HG03575 (cell line): ENCODE data around the gene NCOR2.

Experiments
- ATAC-seq: cut with Tn5 transposase; IDR thresholded peaks from one replicate; pipeline ENCODE4 v1.9.1; 2021; ENCODE audit not compliant: unreplicated experiment, insufficient number of reproducible peaks, low FRiP score; ENCODE audit errors: extremely low read depth

NCOR2 gene

GRCh38 chr12:124579921-124580517 is 12.6 kb upstream of the NCOR2 start:
- no peak for ATAC-seq

- ATAC-seq, result no peak
These were observed 11.4 kb upstream of the NCOR2 start for GRCh38 chr12:124578854-124579253.

DNA sequence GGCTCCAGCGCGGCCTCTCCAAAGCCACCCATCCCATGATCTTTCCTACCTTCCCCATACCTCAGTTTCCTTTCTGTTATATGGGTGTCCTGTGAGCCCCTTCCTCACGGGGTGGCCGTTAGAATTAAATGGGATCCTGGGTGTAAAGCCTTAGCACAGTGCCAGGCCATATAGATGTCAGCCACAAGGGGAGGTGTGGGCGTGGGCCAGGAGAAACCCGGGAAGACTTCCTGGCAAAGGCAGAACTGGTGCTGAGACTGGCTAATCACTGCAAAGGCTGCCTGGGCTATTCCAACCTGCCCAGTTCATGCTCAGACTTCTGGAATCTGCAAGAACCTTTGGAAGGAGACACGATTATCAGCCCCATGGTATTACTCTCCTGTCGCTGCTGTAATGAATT is 11.0 kb upstream of the NCOR2 start:
- no peak for ATAC-seq

- ATAC-seq, result no peak
These were observed 10.6 kb upstream of the NCOR2 start for GRCh38 chr12:124577986-124578385.

- no peak for ATAC-seq
These were observed 10.0 kb upstream of the NCOR2 start for GRCh38 chr12:124577374-124577773.

- no peak for ATAC-seq
These were observed 8.7 kb upstream of the NCOR2 start for GRCh38 chr12:124576061-124576650.

GRCh38 chr12:124573839-124574786 is 6.7 kb upstream of the NCOR2 start:
- no peak for ATAC-seq

- ATAC-seq, result no peak
These were observed 4.1 kb upstream of the NCOR2 start for GRCh38 chr12:124571556-124571955.

- no peak for ATAC-seq
These were observed 3.4 kb upstream of the NCOR2 start for GRCh38 chr12:124570810-124571209.

GRCh38 chr12:124569375-124570148 is 2.1 kb upstream of the NCOR2 start:
- no peak for ATAC-seq

DNA sequence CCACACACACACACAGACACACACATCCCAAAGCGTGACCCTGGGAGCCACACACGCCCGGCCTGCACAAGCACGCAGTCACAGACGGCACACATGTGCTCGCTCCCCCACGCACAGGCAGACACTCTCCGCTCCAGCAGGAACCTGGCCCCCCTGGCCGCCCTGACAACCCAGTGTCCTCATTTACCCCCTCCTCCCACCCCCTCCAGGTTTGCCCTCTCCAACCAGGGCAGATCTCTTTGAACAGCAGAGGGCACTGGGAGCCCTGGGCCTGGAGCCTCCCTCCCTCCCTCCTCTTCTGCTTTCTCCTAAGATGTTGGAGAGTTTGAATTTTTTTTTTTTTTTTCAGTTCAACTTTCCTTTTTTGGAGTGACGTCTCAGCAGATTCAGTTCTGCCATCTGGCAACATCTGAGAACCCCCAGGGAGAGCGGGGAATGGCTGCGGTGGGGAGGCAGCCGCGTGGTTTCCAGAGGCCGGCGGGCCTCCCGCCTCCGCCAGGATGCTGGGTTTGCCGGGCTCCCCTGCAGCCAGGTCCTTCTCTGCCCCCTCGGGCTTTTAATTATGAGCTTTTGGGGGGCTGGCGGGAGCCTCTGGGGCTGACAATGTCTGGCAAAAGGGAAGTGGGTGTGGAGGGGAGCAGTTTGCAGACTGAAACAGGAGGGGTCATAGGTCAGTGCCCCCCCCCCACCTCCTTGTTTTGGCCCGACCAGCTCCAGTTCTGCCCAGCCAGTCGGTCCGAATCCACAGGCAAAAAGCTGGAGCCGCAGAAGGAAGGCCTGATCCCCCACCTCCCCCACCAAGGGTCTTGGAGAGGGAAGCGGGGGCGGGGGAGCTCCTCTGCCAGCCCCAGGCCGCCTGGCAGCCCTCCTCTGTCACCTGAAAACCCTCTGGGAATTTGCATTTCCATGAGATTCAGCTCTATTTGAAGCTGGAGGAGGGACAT is 1.3 kb upstream of the NCOR2 start:
- no peak for ATAC-seq

DNA sequence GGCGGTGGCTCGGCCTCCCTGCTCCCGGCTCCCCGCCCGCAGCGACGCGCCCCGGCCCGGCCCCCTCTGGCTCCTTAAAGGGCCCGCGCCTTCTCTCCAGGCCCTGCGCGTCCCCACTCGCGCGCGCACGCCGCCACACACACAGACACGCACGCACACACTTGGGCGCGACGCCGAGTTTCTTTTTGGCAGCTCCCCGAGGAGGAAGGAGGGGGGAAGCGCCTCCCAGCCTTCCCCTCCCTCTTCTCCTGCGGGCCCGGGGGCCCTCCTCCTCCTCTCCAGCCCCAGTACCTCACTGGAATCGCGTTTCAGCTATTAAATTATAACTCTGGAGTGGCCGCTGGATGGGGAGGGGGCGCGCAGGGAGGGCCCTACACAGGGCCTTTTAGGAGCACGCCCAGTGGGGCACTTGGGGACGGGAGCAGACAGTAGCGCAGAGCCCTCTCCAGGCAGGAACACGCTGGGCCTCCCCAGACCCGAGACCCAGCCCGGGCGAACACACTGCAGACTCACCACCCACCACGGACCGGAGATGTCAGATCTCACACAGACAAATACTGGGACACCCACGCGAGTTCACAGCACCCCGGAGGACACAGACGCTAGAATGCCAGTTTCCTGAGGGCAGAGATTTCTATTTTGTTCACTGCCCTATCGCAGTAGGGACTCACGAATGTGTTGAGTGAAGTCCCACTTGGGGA is 411 bp upstream of the NCOR2 start:
- ATAC-seq, result no peak

DNA sequence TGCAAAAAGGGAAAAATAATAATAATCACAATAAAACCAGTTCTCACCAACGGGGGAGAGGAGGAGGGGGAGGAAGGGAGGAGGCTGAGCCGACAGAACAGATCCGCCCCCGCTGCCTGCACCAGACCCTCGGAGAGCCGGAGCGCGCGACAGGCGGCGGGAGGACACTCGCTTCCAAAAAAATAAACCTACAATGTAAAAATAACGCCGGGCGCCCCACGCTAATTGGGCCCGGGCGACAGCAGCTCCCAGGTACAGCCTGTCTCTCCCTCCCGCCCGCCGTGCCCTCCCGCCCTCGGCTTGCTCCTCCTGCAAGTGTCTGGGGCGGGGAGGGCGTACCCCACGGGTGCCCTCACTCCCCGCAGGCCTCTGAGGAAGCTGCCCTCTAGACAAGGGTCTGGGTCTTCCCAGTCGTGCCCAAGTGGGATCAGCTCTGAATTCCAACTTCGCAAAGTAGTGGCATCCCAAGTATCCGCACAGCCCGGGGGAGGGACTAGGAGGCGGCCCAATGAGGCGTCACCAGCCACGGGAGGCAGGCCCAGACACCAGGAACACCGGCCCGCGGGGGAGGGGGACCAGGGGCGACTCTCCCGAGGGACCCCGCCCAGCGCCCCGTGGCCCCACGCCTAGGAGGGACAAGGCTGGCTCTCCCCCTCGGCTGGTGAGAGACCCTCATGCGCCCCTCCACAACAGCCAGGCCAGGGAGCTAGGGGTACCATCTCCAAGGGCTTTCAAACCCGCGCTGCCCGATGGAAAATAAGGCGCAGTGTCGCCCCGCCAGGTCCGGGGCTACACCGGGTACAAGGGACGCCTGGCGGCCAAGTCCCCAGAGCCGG is 1.0 kb downstream of the NCOR2 start:
- ATAC-seq, result no peak

DNA sequence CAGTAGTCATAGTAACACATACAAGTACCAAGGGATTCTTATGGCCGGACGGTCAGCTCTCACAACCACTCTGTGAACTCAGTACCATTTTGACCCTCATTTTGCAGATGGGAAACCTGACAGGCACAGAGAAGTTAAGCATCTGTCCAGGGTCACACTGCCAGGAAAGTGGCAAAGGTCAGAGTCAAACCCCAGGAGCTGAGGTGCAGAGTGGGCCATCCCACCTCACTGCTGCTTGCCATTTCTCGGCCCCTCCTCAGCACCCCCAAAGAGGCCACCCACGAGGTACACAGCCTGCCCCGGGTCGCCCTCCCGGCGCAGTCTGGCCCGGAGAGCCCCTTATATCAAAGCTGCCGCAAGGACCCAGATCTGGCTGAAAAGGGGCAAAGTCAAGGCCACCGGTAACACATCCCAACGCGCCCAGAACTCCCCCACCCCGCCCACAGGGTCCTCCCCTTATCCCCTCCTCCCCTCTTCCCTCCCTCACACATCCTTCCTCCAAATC is 1.7 kb downstream of the NCOR2 start:
- ATAC-seq, result no peak

GRCh38 chr12:124564971-124565491 is 2.4 kb downstream of the NCOR2 start:
- ATAC-seq, result no peak

GRCh38 chr12:124564232-124564958 is 3.0 kb downstream of the NCOR2 start:
- no peak for ATAC-seq
